BE2C (cell line): ENCODE measurements around the gene ZFAND6.

Experiments used
- DNase-seq: peaks from one replicate; pipeline ENCODE4 v3.0.0-alpha.2; 2020
- H3K27me3 ChIP-seq: fragments of 250-450 bp; sonication (Bioruptor Pico); 2 replicates; pipeline ENCODE4 v1.5.1; 2020; ENCODE audit warnings: mild to moderate bottlenecking
- H3K36me3 ChIP-seq: fragments of 250-450 bp; sonication (Bioruptor Pico); 2 replicates; pipeline ENCODE4 v1.5.1; 2020; ENCODE audit warnings: mild to moderate bottlenecking
- H3K4me1 ChIP-seq: fragments of 250-450 bp; sonication (Bioruptor Pico); 2 replicates; pipeline ENCODE4 v1.5.1; 2020
- H3K4me3 ChIP-seq: 2 replicates; pipeline ENCODE4 v1.5.1; 2011; ENCODE audit warnings: low read depth, low read length
- H3K9me3 ChIP-seq: fragments of 250-450 bp; sonication (Bioruptor Pico); 2 replicates; pipeline ENCODE4 v1.5.1; 2020
- CTCF ChIP-seq: IDR thresholded peaks from 2 replicates; pipeline ENCODE4 v1.5.1; 2012; ENCODE audit warnings: mild to moderate bottlenecking, low read depth, low read length

Gene ZFAND6

GRCh38 chr15:80186597-80186996 lies 127.1 kb downstream of the ZFAND6 start:
- Histone ChIP-seq H3K9me3 (no peaks in the 10 kb centered on the region), H3K4me1 (no peaks in the 10 kb centered on the region), H3K4me3 (no peak overlapping the region), H3K36me3 (no peaks in the 10 kb centered on the region), H3K27me3 (no peaks in the 10 kb centered on the region)
- TF ChIP-seq CTCF = no peak
- no peak for DNase-seq
